Hematopoietic multipotent progenitor cell (in vitro differentiated cells): Measurements from ENCODE around the gene METTL5. TPM values are rescaled to one million over a fixed set of nuclear protein-coding genes. Genes with fewer than 3 reads are reported as not detected.
A peak's percentile ranks its signal among the peaks of the same experiment; 100 is the strongest.

Source experiments
- DNase-seq, 3 donors: peaks; one replicate each; pipeline ENCODE4 v3.0.0-alpha.2; 2011 to 2015; ENCODE audit warnings: low read depth in 2 of 3, low spot score in 2 of 3
- total RNA-seq: library from RNA; depleted of rRNA; stranded (reverse); fragments of >200 nt; gene quantifications from one replicate; pipeline ENCODE4 v1.2.3, GENCODE V29; 2012

METTL5 gene
- total RNA-seq, 1 donor, result 14.8 TPM

DNA sequence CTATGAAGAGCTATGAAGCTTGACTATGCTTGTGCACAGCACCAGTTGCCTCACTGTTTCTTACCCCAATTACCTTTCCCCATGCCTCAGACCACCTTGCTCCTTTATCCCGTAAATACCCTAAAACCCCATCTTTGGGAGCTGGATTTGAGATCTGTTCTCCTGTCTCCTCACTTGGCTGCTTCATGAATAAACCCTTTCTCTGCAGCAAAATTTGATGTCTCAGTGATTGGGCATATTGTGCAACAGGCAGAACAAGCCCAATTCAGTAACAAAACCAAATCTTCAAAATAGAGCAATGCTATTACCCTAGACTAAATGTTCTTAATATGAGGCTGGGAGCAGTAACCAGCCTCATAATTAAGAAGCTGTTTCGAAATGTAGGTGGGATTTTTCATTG lies 29.5 kb downstream of the METTL5 start:
- no peak for DNase-seq

DNA sequence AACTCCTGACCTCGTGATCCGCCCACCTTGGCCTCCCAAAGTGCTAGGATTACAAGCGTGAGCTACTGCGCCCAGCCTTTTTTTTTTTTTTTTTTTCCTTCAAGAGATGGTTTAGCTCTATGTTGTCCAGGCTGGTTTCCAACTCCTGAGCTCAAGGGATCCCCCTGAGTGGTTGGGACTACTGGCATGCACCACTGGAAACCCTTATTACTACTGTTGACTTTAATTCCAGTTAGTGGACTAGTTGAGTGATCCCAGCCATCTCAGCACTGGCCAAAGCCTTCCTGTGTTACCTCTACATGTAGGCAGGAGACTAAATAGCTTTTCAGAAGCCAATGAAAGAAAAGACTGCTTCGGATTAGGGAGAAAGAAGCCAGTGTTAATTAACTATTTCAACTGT lies 34.1 kb downstream of the METTL5 start:
- DNase-seq, result no peak

DNA sequence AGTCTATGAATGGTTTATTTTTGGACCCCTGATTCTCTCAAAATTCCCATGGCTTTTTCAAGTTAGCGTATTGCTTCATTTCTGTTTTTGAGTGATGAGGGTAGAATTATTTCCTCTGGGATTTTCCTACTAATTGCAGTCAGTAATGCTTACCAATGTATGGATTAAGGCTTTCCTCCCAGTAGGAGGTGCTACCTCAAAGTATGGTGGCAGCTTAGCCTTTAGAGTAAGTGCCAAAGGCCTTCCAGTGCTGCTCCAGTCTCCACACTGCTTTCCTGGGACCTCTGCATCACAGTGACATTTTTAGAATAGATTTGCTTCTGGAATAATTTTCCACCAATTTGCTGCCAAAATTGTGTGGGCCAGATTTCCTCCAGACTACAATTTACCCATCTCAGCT lies 42.2 kb downstream of the METTL5 start:
- no peak for DNase-seq

DNA sequence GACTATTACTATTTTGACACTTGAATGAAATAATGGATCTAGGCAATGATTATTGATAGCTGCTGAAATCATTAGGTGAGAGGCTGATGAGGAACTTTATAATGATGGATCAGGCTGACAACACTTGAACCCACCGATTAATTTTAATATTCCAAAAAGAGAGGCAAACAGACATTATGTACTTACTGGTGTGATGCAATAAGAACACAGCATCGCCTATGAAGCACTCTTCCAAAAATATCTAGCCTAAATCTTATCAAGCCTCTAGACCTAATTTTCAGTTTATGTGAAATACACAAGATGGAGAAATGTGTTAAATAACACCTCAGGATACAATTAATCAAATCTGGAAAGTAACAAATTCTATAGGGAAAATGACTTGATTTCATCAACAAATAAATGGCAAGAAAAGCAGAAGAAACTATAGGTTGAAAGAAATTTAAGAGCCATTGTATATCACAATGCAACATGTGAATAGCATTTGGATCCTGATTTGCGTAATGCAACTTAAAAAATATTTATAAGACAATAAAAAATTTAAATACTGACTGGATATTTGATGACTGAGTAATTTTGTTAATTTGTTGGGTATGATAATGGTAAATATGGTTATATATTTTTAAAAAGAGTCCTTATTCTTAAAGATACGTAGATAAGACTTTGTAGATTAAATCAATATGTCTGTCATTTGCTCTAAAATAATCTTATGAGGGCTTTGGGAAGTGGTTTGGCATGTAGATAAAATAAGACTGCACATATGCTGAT lies 43.3 kb downstream of the METTL5 start:
- no peak for DNase-seq

DNA sequence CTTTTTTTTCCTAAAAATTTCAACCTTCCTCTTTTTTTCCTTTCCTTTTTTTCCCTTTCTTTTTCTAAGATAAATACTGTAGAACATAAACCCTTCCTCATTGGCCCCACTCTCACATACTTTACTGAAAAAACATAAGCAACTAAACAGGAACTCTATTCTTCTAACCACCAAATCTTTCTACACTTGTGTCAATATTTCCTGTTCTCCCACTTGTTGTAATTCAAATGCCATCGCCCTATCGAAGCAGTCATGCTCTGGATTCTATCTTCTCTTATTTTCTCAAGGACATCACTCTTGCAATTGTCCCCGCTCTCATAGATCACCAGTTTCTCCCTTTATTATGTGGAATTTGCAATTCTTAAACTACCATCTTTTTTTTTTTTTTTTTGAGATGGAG lies 46.3 kb downstream of the METTL5 start:
- peak in 1 of 3 donors; percentile 8 for DNase-seq

DNA sequence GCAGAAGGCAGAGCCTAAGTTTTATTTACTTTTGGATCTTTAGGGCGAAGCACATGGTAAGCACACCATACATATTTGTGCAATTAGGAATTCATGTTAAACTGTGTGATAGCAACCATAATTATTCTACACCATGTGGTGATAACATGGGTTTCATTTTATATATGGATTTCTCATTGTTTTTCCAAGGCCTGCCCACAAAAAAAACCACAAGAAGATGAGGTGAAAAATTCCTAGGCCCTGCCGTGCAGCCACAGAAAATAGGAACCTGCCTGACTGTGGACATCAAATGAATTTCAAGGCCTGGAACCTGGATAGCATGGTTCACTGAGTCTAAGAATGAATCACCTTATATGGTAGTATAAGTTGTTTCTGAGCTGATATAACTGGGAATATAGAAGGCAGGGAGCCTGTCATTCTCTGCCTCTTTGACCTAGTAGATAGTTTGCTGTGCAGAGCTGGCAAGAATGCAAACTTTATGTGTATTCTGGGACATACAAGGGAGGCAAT lies 48.4 kb downstream of the METTL5 start:
- DNase-seq, result no peak

DNA sequence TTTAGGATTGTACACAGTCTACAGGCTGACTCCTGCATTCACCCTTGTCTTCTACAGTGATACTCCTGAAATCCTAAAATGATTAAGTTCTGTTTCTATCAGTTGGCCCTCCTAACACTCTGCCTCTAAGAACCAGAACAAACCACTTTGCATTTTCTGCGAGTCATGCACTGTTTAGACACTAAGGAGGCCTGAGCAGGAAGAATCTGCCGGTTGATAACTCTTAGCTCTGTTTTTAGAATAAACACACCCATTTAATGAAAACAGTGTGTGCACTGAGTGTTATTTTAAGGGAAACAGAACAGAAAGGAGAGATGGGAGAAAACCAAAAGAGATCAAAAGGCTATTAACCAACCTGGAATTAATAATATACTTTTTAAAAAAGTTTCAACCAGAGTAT lies 48.9 kb downstream of the METTL5 start:
- DNase-seq, result peak in 1 of 3 donors; percentile 26

DNA sequence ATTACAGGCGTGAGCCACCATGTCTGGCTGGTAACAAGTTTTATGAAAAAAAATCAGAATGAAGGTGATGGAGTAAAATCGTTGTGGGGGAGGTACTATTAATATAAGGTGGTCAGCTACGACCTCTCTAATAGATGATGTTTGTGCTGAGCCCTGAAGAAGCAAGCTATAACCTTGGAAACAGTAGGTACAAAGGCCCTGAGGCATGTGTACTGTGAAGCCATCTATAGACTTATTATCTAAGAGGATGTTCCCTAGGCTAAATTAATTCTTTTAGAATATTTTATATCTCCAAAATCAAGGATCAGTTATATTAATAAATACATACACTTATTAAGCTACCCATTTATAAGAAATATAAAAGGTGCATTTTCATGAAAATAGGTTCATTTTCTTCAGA lies 49.4 kb downstream of the METTL5 start:
- no peak for DNase-seq

DNA sequence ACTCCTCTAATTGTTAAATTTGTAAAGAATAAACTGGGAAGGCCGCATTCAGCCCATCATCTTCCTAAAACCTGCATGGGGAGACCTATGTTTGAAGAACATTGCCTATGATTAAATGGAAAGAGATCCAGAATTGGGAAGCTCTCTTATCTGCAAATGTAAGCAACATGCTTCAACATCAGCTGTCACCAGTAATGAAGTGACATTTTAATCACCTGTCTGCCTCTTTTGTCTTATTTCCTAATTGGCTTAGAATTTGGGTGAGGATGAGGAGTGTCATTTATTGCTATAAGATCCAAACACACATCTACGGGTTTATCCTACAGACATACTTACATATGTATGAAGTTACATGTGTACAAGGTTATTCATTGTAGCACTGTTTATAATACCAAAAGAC lies 52.1 kb downstream of the METTL5 start:
- DNase-seq, result no peak

DNA sequence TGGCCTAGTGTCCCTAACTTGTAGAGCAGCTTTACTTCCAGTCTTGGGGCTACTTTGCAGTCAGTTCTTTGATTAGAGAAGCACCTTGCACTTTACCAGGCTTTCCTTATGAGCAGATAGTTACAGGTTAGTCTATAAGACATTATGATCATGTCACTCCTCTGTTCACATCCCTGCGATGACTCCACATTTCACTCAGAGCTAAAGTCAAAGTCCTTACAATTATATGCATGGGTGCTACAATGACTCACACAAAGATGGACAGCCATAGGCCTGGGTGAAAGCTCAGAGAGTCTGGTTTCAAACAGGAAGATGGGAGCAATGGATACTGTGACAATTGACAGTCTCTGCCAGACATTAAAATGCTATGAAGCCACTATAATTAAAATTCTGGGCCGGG lies 53.1 kb downstream of the METTL5 start:
- DNase-seq, result no peak

DNA sequence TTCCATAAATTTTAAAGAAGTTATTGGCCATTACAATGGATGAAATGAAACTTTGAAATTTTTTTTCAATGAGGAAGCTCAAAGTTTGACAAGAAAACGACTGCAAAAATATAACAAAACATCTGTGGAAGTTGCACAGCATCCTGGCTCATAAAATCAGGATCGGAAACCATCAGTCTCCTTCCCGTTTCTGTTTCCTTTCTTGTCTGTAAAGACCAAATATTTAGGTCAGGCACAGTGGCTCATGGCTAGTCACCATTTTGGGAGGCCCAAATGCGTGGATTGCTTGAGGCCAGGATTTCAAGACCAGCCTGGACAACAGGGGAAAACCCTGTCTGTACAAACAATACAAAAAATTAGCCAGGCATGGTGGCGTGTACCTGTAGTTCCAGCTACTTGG lies 53.7 kb downstream of the METTL5 start:
- no peak for DNase-seq

DNA sequence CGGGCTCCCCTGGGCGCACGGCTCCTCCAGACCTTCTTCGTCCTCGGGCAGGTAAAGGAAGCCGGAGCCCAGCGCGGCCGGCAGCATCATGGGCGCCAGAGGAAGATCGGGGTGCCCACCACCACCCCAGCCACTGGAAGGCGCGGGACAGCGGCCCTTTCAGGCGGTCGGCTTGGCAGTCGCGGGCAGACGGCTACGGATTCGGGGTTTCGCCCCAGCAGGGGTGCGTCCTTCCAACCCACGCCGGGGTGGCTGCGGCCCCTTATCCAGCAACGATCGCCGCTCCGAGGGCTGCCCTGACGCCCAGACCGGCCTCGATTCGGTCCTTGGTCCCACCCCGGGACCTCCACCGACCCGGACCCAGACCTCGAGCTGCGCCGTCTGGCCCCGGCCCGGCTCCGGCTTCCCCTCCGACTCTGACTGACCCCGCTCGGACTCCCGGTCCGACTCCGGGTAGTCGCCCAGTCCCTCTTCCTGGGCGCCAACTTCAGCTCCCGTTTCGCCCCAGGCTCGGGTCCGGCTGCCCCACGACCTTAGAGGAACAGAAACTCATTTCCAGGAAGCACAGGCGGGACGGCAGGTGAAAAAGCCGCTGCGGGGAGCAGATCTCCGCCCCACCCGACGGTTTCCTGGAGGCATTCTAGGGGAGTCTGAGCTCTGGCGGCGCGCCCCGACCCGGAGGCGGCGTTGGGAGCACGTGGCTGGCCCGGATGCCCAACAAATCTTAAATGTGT lies 56.3 kb downstream of the METTL5 start:
- peak in 1 of 3 donors; percentile 33 for DNase-seq

DNA sequence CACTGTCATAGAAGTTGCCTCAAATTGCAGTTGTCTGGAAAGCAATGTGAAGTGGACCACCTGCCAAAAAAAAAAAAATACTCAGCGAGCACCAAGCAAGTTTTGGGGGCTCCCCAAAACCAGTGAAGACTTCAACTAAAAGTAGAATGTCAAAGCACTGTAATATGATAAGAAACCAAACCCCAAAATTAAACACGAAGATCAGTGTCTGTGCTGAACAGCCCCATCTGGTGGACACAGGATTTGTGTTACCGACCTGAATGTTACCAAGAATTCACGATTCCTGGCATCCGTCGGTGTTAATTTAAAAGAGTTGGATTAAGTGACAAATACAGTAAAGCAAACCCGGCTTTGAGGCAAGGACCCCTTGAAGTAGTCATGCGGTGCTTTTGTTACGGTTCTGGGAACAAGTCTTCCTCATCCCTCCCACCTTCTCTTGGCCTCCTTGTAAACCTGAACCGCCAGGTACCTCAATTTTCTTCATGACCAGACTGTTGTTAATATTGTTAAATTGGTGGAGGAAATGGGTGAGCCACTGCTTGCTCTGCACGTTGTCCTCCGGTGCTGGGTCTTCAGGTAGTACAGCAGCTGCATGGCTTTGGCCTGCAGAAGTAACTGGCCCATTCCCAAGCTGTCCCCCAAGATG lies 57.3 kb downstream of the METTL5 start:
- peak; percentile 21 to 82 (median 59) for DNase-seq

DNA sequence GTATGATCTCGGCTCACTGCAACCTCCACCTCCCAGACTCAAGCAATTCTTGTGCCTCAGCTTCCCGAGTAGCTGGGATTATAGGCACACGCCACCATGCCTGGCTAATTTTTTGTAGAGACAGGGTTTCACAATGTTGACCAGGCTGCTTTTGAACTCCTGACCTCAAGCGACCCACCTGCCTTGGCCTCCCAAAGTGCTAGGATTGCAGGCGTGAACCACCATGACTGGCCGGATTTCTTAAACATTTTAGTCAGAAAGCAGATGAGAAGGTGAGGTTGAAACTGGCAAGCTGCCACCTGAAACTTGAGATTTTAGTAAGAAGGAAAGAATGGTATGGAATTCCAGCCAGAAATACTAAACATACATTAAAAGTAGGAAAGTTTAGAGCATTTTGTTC lies 59.2 kb downstream of the METTL5 start:
- no peak for DNase-seq

DNA sequence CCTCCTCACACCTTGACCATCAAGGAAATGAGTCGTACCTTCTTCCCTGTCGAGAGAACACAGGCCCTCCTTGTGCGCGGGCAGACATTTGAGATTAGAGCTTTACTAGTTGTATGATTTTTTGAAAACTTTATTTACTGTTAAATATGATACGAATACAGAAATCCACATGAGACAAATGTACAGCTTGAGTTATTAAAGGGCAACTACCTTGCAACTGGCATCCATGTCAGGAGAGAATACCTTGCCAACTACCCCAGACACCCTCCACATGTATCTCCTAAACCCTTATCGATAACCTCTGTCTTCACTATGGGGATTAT lies 62.8 kb downstream of the METTL5 start:
- DNase-seq, result no peak

Other genes starting within 250 kb of the METTL5 start
- 8.3 TPM for gene PPIG, start 240.6 kb downstream of the METTL5 start, total RNA-seq
- not detected for gene CFAP210, start 130.5 kb downstream of the METTL5 start, total RNA-seq
- 3.2 TPM for gene PHOSPHO2, start 130.4 kb downstream of the METTL5 start, total RNA-seq
- gene KLHL23, start 91.1 kb downstream of the METTL5 start, total RNA-seq, result 9.4 TPM
- 23.2 TPM for gene SSB, start 26.0 kb downstream of the METTL5 start, total RNA-seq
- 11.3 TPM for gene UBR3, start 2.5 kb upstream of the METTL5 start, total RNA-seq